Thymus (tissue), 11 donors: Measurements from ENCODE around the gene SPATA31D1. TPM values are rescaled to one million over a fixed set of nuclear protein-coding genes. Genes with fewer than 3 reads are reported as not detected.

ENCODE experiments used
- DNase-seq, 9 donors: peaks; one replicate each; pipeline ENCODE4 v3.0.0-alpha.2; 2013; ENCODE audit warnings: low spot score in 9 of 9, low read depth in 6 of 9, missing footprints in 1 of 9
- H3K27ac ChIP-seq, 2 donors: one replicate each; pipeline ENCODE4 v1.5.1; 2013; ENCODE audit warnings: control low read depth in 1 of 2, low read depth in 1 of 2, low read length in 1 of 2, mild to moderate bottlenecking in 1 of 2, moderate library complexity in 1 of 2
- H3K27me3 ChIP-seq, 2 donors: one replicate each; pipeline ENCODE4 v1.5.1; 2013; ENCODE audit warnings: low read length in 1 of 2; ENCODE audit not compliant: control insufficient read depth in 2 of 2, insufficient read depth in 1 of 2
- H3K36me3 ChIP-seq, 2 donors: one replicate each; pipeline ENCODE4 v1.5.1; 2013; ENCODE audit warnings: low read length in 1 of 2, mild to moderate bottlenecking in 1 of 2, moderate library complexity in 1 of 2; ENCODE audit not compliant: control insufficient read depth in 2 of 2, insufficient read depth in 2 of 2
- H3K4me1 ChIP-seq, 2 donors: one replicate each; pipeline ENCODE4 v1.5.1; 2013; ENCODE audit warnings: low read length in 2 of 2; ENCODE audit not compliant: control insufficient read depth in 2 of 2, insufficient read depth in 2 of 2
- H3K4me3 ChIP-seq, 2 donors: one replicate each; pipeline ENCODE4 v1.5.1; 2013; ENCODE audit warnings: low read length in 2 of 2, control low read depth in 1 of 2, mild to moderate bottlenecking in 1 of 2
- H3K9me3 ChIP-seq, 2 donors: one replicate each; pipeline ENCODE4 v1.5.1; 2013; ENCODE audit warnings: low read length in 1 of 2, mild to moderate bottlenecking in 1 of 2; ENCODE audit not compliant: control insufficient read depth in 2 of 2, insufficient read depth in 1 of 2
- WGBS: extraction: QIAGEN DNeasy Blood & Tissue Kit; methylation state at CpG from one replicate; pipeline ENCODE4 v1.1.7; 2013; 5-methylcytosine and 5-hydroxymethylcytosine counted together
- polyA plus RNA-seq: library from polyadenylated mRNA; stranded (reverse); fragments of 200-250 nt; gene quantifications from one replicate; pipeline ENCODE4 v1.2.3, GENCODE V29; 2013
- total RNA-seq: library from RNA; stranded (reverse); fragments of 120-200 nt; gene quantifications from one replicate; pipeline ENCODE4 v1.2.4, GENCODE V29; 2013
- donor health status: healthy.

Gene SPATA31D1
- total and polyA plus RNA-seq, 2 donors = under 0.01 TPM; not detected in 1

GRCh38 chr9:82010711-82011110 is 22.1 kb downstream of the SPATA31D1 start:
- Histone ChIP-seq H3K27ac (no peak overlapping the region), H3K27me3 (no peaks in the 10 kb centered on the region), H3K4me3 (no peak overlapping the region), H3K9me3 (peaks cover 0 to 3% of the 10 kb centered on the region in 2 donors), H3K36me3 (no peaks in the 10 kb centered on the region), H3K4me1 (no peaks in the 10 kb centered on the region)
- no peak for DNase-seq
- WGBS = 98% methylated on average over 1 of the region's 1 CpG

GRCh38 chr9:82011133-82011532 is 22.6 kb downstream of the SPATA31D1 start:
- WGBS = 93% methylated on average over 3 of the region's 3 CpGs
- no peaks in the 10 kb centered on the region for H3K36me3 ChIP-seq
- H3K9me3 ChIP-seq = peaks cover 0 to 3% of the 10 kb centered on the region in 2 donors
- H3K27ac ChIP-seq = no peak overlapping the region
- no peak for DNase-seq
- no peaks in the 10 kb centered on the region for H3K4me1 ChIP-seq
- H3K27me3 ChIP-seq = no peaks in the 10 kb centered on the region
- no peak overlapping the region for H3K4me3 ChIP-seq

- no peak overlapping the region for H3K4me3 ChIP-seq
- H3K27ac ChIP-seq = no peak overlapping the region
- no peak for DNase-seq
- H3K27me3 ChIP-seq = no peaks in the 10 kb centered on the region
- 96% methylated on average over 1 of the region's 1 CpG for WGBS
- H3K4me1 ChIP-seq = no peaks in the 10 kb centered on the region
- H3K36me3 ChIP-seq = no peaks in the 10 kb centered on the region
- H3K9me3 ChIP-seq = peaks cover 0 to 3% of the 10 kb centered on the region in 2 donors
Measured at GRCh38 chr9:82012276-82012675, 23.7 kb downstream of the SPATA31D1 start.

GRCh38 chr9:82020331-82020730 is 31.8 kb downstream of the SPATA31D1 start:
- Histone ChIP-seq H3K9me3 (peaks cover 0 to under 1% of the 10 kb centered on the region in 2 donors), H3K27me3 (no peaks in the 10 kb centered on the region)
- no peak for DNase-seq

GRCh38 chr9:82021198-82021597 is 32.6 kb downstream of the SPATA31D1 start:
- no peaks in the 10 kb centered on the region for H3K9me3 ChIP-seq
- H3K27ac ChIP-seq = no peak overlapping the region
- H3K27me3 ChIP-seq = no peaks in the 10 kb centered on the region
- no peaks in the 10 kb centered on the region for H3K36me3 ChIP-seq
- no peak for DNase-seq
- no peaks in the 10 kb centered on the region for H3K4me1 ChIP-seq
- no peak overlapping the region for H3K4me3 ChIP-seq

More at GRCh38 chr9:82020331-82020730, 31.8 kb downstream of the SPATA31D1 start:
- Histone ChIP-seq H3K36me3 (no peaks in the 10 kb centered on the region), H3K4me3 (no peak overlapping the region), H3K4me1 (no peaks in the 10 kb centered on the region), H3K27ac (no peak overlapping the region)

- H3K9me3 ChIP-seq = no peaks in the 10 kb centered on the region
- no peaks in the 10 kb centered on the region for H3K36me3 ChIP-seq
- no peak overlapping the region for H3K4me3 ChIP-seq
- WGBS = 91% methylated on average over 2 of the region's 2 CpGs
- H3K4me1 ChIP-seq = no peaks in the 10 kb centered on the region
- no peak for DNase-seq
- no peaks in the 10 kb centered on the region for H3K27me3 ChIP-seq
- H3K27ac ChIP-seq = no peak overlapping the region
Measured at GRCh38 chr9:82022121-82022520, 33.5 kb downstream of the SPATA31D1 start.

- H3K9me3 ChIP-seq = no peaks in the 10 kb centered on the region
- H3K4me1 ChIP-seq = no peaks in the 10 kb centered on the region
- H3K27me3 ChIP-seq = no peaks in the 10 kb centered on the region
- 98% methylated on average over 1 of the region's 1 CpG for WGBS
- H3K27ac ChIP-seq = no peak overlapping the region
- DNase-seq = no peak
- H3K36me3 ChIP-seq = no peaks in the 10 kb centered on the region
- no peak overlapping the region for H3K4me3 ChIP-seq
Measured at GRCh38 chr9:82024908-82025307, 36.3 kb downstream of the SPATA31D1 start.

GRCh38 chr9:82031538-82032280 is 43.1 kb downstream of the SPATA31D1 start:
- WGBS = 94% methylated on average over 5 of the region's 5 CpGs
- Histone ChIP-seq H3K4me1 (no peaks in the 10 kb centered on the region), H3K27me3 (no peaks in the 10 kb centered on the region), H3K4me3 (no peak overlapping the region), H3K9me3 (no peaks in the 10 kb centered on the region), H3K27ac (no peak overlapping the region), H3K36me3 (no peaks in the 10 kb centered on the region)
- DNase-seq = no peak

GRCh38 chr9:82034956-82035731 is 46.6 kb downstream of the SPATA31D1 start:
- 88% methylated on average over 5 of the region's 5 CpGs for WGBS
- H3K9me3 ChIP-seq = no peaks in the 10 kb centered on the region
- no peaks in the 10 kb centered on the region for H3K36me3 ChIP-seq
- DNase-seq = no peak
- no peak overlapping the region for H3K27ac ChIP-seq
- no peaks in the 10 kb centered on the region for H3K27me3 ChIP-seq
- no peaks in the 10 kb centered on the region for H3K4me1 ChIP-seq
- H3K4me3 ChIP-seq = no peak overlapping the region
